Endometrial microvascular endothelial cells (primary cell): ENCODE results near the gene AGAP9. TPM values are rescaled to one million over a fixed set of nuclear protein-coding genes. Genes with fewer than 3 reads are reported as not detected.

ENCODE experiments used
- total RNA-seq: library from RNA; depleted of rRNA; stranded (reverse); fragments of >200 nt; gene quantifications from one replicate; pipeline ENCODE4 v1.2.3, GENCODE V29; 2015; ENCODE audit errors: inconsistent ontology term

The AGAP9 gene
- total RNA-seq, 1 donor from 2014 or later, result 3.6 TPM

Other genes starting within 250 kb of the AGAP9 start
- not detected for gene GDF10, start 223.4 kb downstream of the AGAP9 start, total RNA-seq
- not detected for gene GDF2, start 201.2 kb downstream of the AGAP9 start, total RNA-seq
- gene RBP3, start 175.3 kb downstream of the AGAP9 start, total RNA-seq, result not detected
- gene ZNF488, start 139.3 kb downstream of the AGAP9 start, total RNA-seq, result not detected
- gene ANXA8, start 39.5 kb downstream of the AGAP9 start, total RNA-seq, result not detected
- gene FAM25G, start 31.9 kb downstream of the AGAP9 start, total RNA-seq, result not detected
- gene SYT15B, start 240.0 kb upstream of the AGAP9 start, total RNA-seq, result 0.37 TPM